Osteoblast (primary cell): ENCODE results near the gene PTCH2. TPM values are rescaled to one million over a fixed set of nuclear protein-coding genes. Genes with fewer than 3 reads are reported as not detected.
A peak's percentile ranks its signal among the peaks of the same experiment; 100 is the strongest.

Experiments used
- DNase-seq: peaks from one replicate; pipeline ENCODE4 v3.0.0; 2011; ENCODE audit warnings: low spot score, mixed read lengths; ENCODE audit not compliant: insufficient read length; ENCODE audit errors: missing footprints
- H2AFZ ChIP-seq: 2 replicates; pipeline ENCODE4 v1.6.0; 2011; ENCODE audit warnings: mild to moderate bottlenecking, low read length
- H3K27ac ChIP-seq: 2 replicates; pipeline ENCODE4 v1.5.1; 2011; ENCODE audit warnings: mild to moderate bottlenecking, low read depth, low read length, moderate library complexity
- H3K27me3 ChIP-seq: 2 replicates; pipeline ENCODE4 v1.6.0; 2012; ENCODE audit warnings: mild to moderate bottlenecking, control low read depth, inconsistent platforms, low read length, moderate library complexity; ENCODE audit not compliant: insufficient read depth
- H3K36me3 ChIP-seq: 2 replicates; pipeline ENCODE4 v1.5.1; 2011; ENCODE audit warnings: mild to moderate bottlenecking, low read length, control low read depth, moderate library complexity; ENCODE audit not compliant: insufficient read depth
- H3K4me1 ChIP-seq: 2 replicates; pipeline ENCODE4 v1.5.1; 2011; ENCODE audit warnings: mild to moderate bottlenecking, low read length, control low read depth, moderate library complexity; ENCODE audit not compliant: insufficient read depth
- H3K4me2 ChIP-seq: 2 replicates; pipeline ENCODE4 v1.6.0; 2011; ENCODE audit warnings: mild to moderate bottlenecking, low read length; ENCODE audit not compliant: insufficient read depth
- H3K4me3 ChIP-seq: fragments of 200-600 bp; sonication (generic); 3 replicates; pipeline ENCODE4 v1.5.1; 2012; ENCODE audit warnings: mild to moderate bottlenecking, low read length, inconsistent platforms; ENCODE audit not compliant: insufficient read depth
- H3K79me2 ChIP-seq: 2 replicates; pipeline ENCODE4 v1.6.0; 2012; ENCODE audit warnings: mild to moderate bottlenecking, low read length, control low read depth, inconsistent platforms; ENCODE audit not compliant: insufficient read depth
- H3K9me3 ChIP-seq: 2 replicates; pipeline ENCODE4 v1.5.1; 2011; ENCODE audit warnings: low read depth, low read length, control low read depth
- H4K20me1 ChIP-seq: 2 replicates; pipeline ENCODE4 v1.6.0; 2012; ENCODE audit warnings: mild to moderate bottlenecking, low read length, control low read depth; ENCODE audit not compliant: insufficient read depth
- total RNA-seq: library from RNA; depleted of rRNA; stranded (reverse); fragments of >200 nt; gene quantifications from 2 replicates; pipeline ENCODE4 v1.2.3, GENCODE V29; 2012
- TF ChIP-seq, protein P1 (sequence below): IDR thresholded peaks from 2 replicates; pipeline ENCODE4 v1.5.1; 2011; ENCODE audit warnings: mild to moderate bottlenecking, low read depth, low read length, moderate library complexity; ENCODE audit errors: extremely low read depth

PTCH2 gene
- total RNA-seq, 1 donor, result 0.36 TPM

GRCh38 chr1:44881011-44881632, 38.1 kb upstream of the PTCH2 start:
- no peak overlapping the region for H2AFZ ChIP-seq
- H3K4me2 ChIP-seq, result no peak overlapping the region
- H3K27ac ChIP-seq, result no peak overlapping the region
- DNase-seq, result peak; percentile 97
- peaks cover 7% of the 10 kb centered on the region for H3K4me1 ChIP-seq
- H3K9me3 ChIP-seq, result no peaks in the 10 kb centered on the region
- no peak overlapping the region for H3K4me3 ChIP-seq
- H3K36me3 ChIP-seq, result peaks cover 13% of the 10 kb centered on the region
- no peaks in the 10 kb centered on the region for H4K20me1 ChIP-seq
- no peaks in the 10 kb centered on the region for H3K27me3 ChIP-seq
- TF ChIP-seq, protein P1, sequence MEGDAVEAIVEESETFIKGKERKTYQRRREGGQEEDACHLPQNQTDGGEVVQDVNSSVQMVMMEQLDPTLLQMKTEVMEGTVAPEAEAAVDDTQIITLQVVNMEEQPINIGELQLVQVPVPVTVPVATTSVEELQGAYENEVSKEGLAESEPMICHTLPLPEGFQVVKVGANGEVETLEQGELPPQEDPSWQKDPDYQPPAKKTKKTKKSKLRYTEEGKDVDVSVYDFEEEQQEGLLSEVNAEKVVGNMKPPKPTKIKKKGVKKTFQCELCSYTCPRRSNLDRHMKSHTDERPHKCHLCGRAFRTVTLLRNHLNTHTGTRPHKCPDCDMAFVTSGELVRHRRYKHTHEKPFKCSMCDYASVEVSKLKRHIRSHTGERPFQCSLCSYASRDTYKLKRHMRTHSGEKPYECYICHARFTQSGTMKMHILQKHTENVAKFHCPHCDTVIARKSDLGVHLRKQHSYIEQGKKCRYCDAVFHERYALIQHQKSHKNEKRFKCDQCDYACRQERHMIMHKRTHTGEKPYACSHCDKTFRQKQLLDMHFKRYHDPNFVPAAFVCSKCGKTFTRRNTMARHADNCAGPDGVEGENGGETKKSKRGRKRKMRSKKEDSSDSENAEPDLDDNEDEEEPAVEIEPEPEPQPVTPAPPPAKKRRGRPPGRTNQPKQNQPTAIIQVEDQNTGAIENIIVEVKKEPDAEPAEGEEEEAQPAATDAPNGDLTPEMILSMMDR, result no peak
- no peaks in the 10 kb centered on the region for H3K79me2 ChIP-seq

DNA sequence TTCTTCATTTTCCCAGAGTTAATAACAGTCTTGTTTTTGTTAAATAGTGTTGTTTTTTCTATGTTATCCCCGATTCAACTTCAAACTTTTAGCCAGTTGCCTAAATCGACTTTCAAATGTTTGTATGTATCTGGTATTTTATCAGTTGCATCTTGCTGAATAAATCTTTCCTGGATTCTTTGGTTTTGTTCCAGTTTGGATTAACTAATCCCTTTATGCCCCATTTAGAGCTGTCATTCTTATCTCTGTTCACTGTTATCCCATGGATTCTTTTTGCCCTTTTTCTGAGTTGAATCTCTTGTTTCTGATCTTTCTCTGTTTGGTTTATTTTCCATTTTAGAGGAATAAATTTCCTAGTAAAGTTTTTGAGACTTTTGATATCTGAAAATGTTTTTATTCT, 31.1 kb upstream of the PTCH2 start:
- H2AFZ ChIP-seq, result no peak overlapping the region
- no peak overlapping the region for H3K4me3 ChIP-seq
- H3K27me3 ChIP-seq, result no peaks in the 10 kb centered on the region
- no peaks in the 10 kb centered on the region for H3K9me3 ChIP-seq
- H3K79me2 ChIP-seq, result no peaks in the 10 kb centered on the region
- no peak overlapping the region for H3K4me2 ChIP-seq
- H4K20me1 ChIP-seq, result no peaks in the 10 kb centered on the region
- H3K36me3 ChIP-seq, result peaks cover 19% of the 10 kb centered on the region
- no peak overlapping the region for H3K27ac ChIP-seq
- H3K4me1 ChIP-seq, result no peaks in the 10 kb centered on the region
- no peak for DNase-seq
- TF ChIP-seq, protein P1, result no peak

DNA sequence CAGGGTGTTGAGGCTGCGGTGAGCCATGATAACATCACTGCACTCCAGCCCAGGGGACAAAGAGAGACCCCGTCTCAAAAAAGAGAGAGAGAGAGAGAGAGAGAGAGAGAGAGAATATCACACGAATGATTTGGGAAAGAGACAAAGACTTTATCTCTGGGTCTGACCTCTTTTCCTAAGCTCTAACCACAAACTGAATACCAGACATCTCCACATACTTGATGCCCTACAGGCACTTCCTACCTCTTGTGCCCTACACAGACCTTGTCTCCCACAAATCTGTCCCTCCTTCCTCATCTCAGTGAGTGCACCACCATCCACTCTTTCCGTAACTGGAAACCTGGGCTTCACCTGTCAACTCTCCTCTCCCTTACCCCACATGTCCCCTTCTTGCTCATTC, 27.0 kb upstream of the PTCH2 start:
- Histone ChIP-seq H3K79me2 (no peaks in the 10 kb centered on the region), H3K9me3 (no peaks in the 10 kb centered on the region), H3K4me2 (no peak overlapping the region), H4K20me1 (no peaks in the 10 kb centered on the region), H3K27ac (no peak overlapping the region), H3K4me3 (no peak overlapping the region), H3K4me1 (no peaks in the 10 kb centered on the region), H3K27me3 (no peaks in the 10 kb centered on the region), H2AFZ (no peak overlapping the region), H3K36me3 (peaks cover 13% of the 10 kb centered on the region)
- TF ChIP-seq, protein P1, result no peak
- DNase-seq, result no peak

DNA sequence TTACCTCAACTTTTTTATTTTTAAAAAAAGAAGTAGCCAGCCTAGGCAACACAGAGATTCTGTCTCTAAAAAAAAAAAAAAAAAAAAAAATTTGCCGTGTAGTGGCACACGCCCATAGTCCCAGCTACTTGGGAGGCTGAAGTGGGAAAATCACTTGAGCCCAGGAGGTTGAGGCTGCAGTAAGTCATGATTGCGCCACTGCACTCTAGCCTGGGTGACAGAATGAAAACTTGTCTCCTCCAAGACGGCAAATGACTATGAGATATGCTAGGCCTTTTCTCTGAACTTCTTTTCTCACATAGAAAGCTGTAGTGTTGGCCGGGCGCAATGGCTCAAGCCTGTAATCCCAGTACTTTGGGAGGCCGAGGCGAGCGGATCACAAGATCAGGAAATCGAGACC, 24.7 kb upstream of the PTCH2 start:
- TF ChIP-seq, protein P1, result no peak
- H3K4me1 ChIP-seq, result peaks cover 3% of the 10 kb centered on the region
- no peaks in the 10 kb centered on the region for H3K79me2 ChIP-seq
- no peak overlapping the region for H3K4me2 ChIP-seq
- H2AFZ ChIP-seq, result no peak overlapping the region
- no peak overlapping the region for H3K27ac ChIP-seq
- H3K36me3 ChIP-seq, result peaks cover 8% of the 10 kb centered on the region
- no peak for DNase-seq
- H3K4me3 ChIP-seq, result no peak overlapping the region
- no peaks in the 10 kb centered on the region for H3K27me3 ChIP-seq
- H4K20me1 ChIP-seq, result no peaks in the 10 kb centered on the region
- H3K9me3 ChIP-seq, result no peaks in the 10 kb centered on the region
